Rectal smooth muscle tissue (tissue), 1 donor: ENCODE results near the gene PEAK3.

Source experiments
- H3K27ac ChIP-seq: one replicate; pipeline ENCODE4 v1.7.0; 2013; ENCODE audit warnings: low read depth, low read length, inconsistent platforms
- H3K27me3 ChIP-seq: one replicate; pipeline ENCODE4 v1.7.0; 2013; ENCODE audit warnings: low read length; ENCODE audit not compliant: control insufficient read depth, insufficient read depth
- H3K36me3 ChIP-seq: one replicate; pipeline ENCODE4 v1.7.0; 2013; ENCODE audit warnings: low read length; ENCODE audit not compliant: control insufficient read depth, insufficient read depth
- H3K4me1 ChIP-seq: one replicate; pipeline ENCODE4 v1.7.0; 2013; ENCODE audit warnings: low read length; ENCODE audit not compliant: control insufficient read depth, insufficient read depth
- H3K4me3 ChIP-seq: one replicate; pipeline ENCODE4 v1.7.0; 2013; ENCODE audit warnings: low read length
- H3K9ac ChIP-seq: one replicate; pipeline ENCODE4 v1.7.0; 2013; ENCODE audit warnings: low read length

PEAK3 gene

DNA sequence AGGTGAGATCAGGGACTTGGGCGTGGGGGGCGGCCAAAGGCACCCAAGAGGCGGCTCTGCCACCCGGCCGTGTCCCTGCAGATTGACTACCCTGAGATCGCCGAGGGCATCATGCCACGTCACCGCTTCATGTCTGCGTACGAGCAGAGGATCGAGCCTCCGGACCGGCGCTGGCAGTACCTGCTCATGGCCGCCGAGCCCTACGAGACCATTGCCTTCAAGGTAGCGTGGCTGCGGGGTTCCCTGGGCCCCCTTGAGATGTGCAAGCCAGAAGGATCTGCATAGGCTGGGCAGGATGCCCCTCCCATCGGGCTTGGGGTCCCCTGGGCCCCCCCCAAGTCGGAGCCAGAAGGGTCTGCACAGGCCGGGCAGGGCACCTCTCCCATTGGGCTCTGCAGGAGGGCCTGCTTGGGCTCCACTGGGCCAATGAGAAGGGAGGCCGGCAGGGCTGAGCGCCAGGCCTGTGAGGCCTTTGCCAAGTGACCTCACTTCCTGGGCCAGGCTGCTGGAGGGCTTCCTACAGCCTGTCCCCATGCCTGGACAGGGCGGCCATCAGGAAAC is 35.1 kb downstream of the PEAK3 start:
- no peak overlapping the region for H3K9ac ChIP-seq
- no peaks in the 10 kb centered on the region for H3K4me1 ChIP-seq
- no peak overlapping the region for H3K4me3 ChIP-seq
- H3K36me3 ChIP-seq: peaks cover 44% of the 10 kb centered on the region
- H3K27me3 ChIP-seq: peaks cover 23% of the 10 kb centered on the region
- no peak overlapping the region for H3K27ac ChIP-seq

DNA sequence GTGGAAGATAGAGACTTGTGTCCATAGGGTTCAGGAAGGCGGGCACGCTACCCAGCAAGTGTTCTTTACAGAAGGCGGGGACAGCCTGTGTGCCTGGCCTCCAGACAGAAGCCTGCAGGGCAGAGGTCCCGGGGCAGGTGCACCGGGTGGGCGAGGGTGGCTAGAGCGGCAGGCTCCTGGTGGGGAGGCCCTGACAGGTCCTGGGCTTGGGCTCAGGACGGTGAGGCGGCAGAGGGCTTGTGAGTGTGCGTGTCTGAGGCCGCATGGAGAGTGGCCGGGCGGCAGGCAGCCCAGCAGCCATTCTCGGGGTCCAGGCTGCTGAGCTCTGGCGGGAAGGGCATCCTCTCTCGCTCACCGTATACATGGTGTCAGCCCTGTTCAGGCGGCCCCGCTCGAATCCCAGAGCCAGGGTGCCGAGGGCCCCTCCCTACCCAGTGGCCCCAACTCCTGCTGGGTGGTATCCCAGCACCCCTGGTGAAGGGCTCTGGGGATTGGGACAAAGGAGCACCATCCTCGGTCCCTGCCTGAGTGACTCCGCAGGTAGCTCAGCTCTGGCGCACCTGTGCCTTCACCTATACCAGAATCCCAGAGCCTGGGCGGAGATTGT is 35.9 kb downstream of the PEAK3 start:
- H3K4me1 ChIP-seq: peaks cover 1% of the 10 kb centered on the region
- H3K9ac ChIP-seq: no peak overlapping the region
- no peak overlapping the region for H3K27ac ChIP-seq
- H3K27me3 ChIP-seq: peaks cover 17% of the 10 kb centered on the region
- H3K4me3 ChIP-seq: no peak overlapping the region
- peaks cover 44% of the 10 kb centered on the region for H3K36me3 ChIP-seq

DNA sequence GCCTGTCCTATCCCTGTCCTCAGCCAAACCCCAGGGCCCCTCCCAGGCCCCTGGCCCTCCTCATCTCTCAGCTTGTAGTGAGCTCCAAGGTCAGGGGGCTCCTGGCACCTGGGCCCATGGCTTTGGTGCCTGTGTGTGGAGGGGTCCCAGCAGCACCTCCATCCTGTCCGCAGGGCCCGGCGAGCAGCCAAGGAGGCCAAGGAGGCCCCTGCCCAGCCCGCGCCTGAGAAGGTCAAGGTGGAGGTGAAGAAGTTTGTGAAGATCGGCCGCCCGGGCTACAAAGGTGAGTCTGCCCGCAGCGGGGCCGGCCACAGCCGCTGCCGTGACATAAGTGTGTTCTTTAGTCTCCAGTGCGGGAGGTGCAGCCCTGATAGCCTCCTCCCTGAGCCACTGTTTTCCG is 36.7 kb downstream of the PEAK3 start:
- no peak overlapping the region for H3K4me3 ChIP-seq
- peaks cover 9% of the 10 kb centered on the region for H3K4me1 ChIP-seq
- peaks cover 47% of the 10 kb centered on the region for H3K36me3 ChIP-seq
- no peak overlapping the region for H3K27ac ChIP-seq
- H3K9ac ChIP-seq: no peak overlapping the region
- peaks cover 10% of the 10 kb centered on the region for H3K27me3 ChIP-seq

DNA sequence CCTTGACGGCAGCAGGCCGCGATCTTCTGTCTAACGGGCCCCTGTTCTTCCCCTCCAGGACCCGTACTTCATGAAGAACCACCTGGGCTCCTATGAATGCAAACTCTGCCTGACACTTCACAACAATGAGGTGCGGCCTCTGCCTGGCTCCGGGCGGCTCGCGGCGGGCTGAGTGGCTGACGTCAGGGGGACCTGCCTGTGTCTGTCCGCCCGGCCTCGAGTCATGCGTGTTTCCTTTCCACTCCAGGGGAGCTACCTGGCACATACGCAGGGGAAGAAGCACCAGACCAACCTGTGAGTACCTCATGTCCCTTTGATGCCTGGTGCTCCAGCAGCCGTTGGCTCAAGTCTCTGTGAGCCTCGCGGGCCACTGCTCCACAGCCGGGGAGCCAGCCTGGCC is 37.5 kb downstream of the PEAK3 start:
- Histone ChIP-seq H3K36me3 (peaks cover 47% of the 10 kb centered on the region), H3K4me1 (peaks cover 14% of the 10 kb centered on the region), H3K9ac (no peak overlapping the region), H3K27ac (no peak overlapping the region), H3K4me3 (no peak overlapping the region), H3K27me3 (peaks cover 3% of the 10 kb centered on the region)

DNA sequence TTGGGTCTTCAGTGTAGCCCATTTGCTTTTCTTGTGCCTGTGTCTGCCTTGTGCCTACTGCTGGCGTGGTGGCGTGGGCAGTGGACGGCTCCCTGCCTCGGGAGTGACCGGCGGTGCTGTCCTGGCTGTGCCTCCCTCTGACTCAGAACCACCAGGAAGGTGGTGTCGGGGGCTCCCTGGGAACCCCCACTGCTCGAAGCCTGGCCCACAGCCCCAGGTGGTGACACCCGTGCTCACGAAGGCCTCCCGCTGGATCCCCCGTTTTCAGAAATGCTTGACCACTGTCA is 37.9 kb downstream of the PEAK3 start:
- H3K4me3 ChIP-seq: no peak overlapping the region
- H3K36me3 ChIP-seq: peaks cover 47% of the 10 kb centered on the region
- peaks cover 18% of the 10 kb centered on the region for H3K4me1 ChIP-seq
- H3K27ac ChIP-seq: no peak overlapping the region
- H3K27me3 ChIP-seq: no peaks in the 10 kb centered on the region
- H3K9ac ChIP-seq: no peak overlapping the region

DNA sequence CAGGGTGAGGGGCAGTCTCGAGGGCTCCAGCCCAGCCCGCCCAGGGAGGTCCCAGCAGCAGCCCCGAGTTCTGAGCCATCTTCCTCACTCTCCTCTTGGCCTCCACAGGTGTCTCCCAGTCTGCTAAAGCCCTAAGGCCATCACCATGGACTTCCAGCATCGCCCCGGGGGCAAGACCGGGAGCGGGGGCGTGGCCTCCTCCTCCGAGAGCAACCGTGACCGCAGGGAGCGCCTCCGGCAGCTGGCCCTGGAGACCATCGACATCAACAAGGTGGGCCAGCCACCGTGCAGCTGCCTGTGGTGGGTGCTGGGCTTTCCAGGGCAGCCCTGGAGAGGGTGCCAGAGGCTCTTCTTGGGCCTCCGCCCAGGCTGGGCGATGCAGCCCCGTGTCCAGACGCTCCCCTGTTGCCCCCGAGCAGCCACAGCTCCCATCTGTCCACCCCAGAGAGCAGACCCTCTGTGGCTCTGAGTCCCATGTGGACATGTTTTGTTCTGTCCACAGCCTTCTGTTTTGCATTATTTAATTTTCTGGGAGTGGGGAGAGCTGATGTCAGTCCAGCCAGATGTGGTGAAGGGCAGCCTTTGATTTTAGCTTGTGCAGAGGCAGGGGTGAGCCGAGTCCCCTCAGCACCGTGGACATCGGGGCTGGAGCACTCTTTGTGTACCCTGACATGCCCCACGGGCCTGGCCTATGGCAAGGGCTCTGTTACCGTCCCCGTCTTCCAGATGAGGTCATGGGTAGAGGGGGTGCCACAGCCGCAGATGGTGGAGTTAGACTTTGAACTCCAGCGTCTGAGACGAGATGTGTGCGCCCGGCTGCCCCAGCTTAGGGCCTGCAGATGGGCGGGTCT is 38.5 kb downstream of the PEAK3 start:
- H3K27ac ChIP-seq: no peak overlapping the region
- peaks cover 41% of the 10 kb centered on the region for H3K36me3 ChIP-seq
- no peak overlapping the region for H3K4me3 ChIP-seq
- no peaks in the 10 kb centered on the region for H3K27me3 ChIP-seq
- H3K4me1 ChIP-seq: peaks cover 22% of the 10 kb centered on the region
- no peak overlapping the region for H3K9ac ChIP-seq

DNA sequence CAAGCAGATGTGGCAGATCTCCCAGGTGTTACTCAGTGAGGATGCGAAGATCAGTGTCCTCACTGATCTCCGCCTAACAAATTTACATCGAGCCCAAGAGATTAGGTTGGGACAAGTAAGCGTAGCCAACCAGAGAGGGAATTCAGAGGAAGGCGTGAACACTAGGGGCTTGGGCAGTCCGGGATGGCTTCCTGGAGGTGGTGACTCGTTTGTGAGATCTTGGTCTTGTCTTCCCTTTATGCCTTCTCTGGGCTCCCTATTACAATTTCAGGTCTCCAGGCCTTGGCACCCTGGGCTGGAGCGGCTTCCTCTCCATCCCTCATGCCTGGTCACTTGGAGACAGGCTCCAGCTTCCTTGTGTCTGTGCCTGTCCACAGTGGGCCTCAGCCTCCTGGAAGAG is 39.2 kb downstream of the PEAK3 start:
- H3K9ac ChIP-seq: no peak overlapping the region
- no peak overlapping the region for H3K4me3 ChIP-seq
- H3K27me3 ChIP-seq: no peaks in the 10 kb centered on the region
- H3K27ac ChIP-seq: no peak overlapping the region
- H3K36me3 ChIP-seq: peaks cover 41% of the 10 kb centered on the region
- peaks cover 25% of the 10 kb centered on the region for H3K4me1 ChIP-seq

DNA sequence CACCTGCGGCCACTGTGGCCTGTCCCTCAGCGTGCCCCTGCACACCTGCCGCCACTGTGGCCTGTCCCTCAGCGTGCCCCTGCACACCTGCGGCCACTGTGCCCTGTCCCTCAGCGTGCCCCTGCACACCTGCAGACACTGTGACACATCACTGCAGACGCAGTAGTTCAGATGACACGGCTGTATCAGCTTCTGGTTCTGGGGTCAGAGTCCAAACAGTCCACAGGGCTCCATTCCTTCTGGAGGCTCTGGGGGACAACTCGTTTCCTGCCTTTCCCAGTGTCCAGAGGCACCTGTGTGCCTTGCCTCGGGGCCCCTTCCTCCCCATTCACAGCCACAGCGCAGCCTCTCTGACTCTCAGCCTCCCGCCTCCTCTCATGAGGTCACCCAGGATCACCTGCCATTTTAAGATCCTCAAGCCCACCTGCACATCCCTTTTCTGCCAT is 39.9 kb downstream of the PEAK3 start:
- Histone ChIP-seq H3K4me1 (peaks cover 30% of the 10 kb centered on the region), H3K9ac (no peak overlapping the region), H3K27ac (no peak overlapping the region)

DNA sequence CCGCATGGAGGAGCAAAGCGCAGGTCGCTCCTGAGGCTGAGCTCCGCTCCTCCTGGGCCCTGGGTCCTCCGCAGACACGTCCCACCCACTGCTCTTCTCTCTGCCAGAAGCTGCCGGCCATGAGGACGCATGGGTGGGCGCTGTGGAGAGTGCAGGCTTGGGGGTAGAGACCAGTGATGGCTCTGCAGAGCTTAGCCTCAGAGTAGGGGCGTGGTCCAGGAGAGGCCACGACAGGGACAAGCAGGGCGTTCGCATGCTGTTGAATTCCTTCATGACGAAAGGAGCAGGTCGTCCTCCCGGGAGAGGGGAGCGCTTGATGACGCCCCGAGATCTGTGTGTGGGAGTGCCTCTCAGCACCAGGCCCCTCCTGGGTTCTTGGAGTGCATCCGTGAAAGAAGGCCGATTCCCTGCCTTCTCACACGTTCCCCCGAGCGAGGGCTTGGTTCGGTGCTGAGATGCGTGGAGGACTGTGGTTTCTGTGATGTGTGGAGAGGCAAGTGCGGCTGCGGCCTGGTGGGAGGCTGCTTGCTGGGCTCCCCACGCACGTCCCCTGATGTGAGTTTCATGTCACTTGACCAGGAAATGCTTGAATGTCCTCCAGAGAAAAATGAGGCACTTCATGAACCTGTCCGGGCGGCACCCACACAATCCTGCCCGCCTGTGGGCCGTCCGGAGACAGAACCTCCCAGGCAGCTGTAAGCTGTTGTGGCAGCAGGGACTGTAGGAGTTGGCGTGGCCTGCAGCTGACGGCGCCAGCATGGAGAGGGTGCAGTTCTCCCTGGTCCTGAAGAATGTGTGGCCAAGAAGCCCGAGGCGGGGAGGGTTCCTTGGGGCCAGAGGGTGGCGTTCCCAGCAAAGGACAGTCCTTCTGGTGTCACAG is 40.9 kb downstream of the PEAK3 start:
- H3K36me3 ChIP-seq: peaks cover 28% of the 10 kb centered on the region

More for the DNA sequence above, 39.9 kb downstream of the PEAK3 start:
- Histone ChIP-seq H3K27me3 (no peaks in the 10 kb centered on the region), H3K4me3 (no peak overlapping the region), H3K36me3 (peaks cover 36% of the 10 kb centered on the region)

DNA sequence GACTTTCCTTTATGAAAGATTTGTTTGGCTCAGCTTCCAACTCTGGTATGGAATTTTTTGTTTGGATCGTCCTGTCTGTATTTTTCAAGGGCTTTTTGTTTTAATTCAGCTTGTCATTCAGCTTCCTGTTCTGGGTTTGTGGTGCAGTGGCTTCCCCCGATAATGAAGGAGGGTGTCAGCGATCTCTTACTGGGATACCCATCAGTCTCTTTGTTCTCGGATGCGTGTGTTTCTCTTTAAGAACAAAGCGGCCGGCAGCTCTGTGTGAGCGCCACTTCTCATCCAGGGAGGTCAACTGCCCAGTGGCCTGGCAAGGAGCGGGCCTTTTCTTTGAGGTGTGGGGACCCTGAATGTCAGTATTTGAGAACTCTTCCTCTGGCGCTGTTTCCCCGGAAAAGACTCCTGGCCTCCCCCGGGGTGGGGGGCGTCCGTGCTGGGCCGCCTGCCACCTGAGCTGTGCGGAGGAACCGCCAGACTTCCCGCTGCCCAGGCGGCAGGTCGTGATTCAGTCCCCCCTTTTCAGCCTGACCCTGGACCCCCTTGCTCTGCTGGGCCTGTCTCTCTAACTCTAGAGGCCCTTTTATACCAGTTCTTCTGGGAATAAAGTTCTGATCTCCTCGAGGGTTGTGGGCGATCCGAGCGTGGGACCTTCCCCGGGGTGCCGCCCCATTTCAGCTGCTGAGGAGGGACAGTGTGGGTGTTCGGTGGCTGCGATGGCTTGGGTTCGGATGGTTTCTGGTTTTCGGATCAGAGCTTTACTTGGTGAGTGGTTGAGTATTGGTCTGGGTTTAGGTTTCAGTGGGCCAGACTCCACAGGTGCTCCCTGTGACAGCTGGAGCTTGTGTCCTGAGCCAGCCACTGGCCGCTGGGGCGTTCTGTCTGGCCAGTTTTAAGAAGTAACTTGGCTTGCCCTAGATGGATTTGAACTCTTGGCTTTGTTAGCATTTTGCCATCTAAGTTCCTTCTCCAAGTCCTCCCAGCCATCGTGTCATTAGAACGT is 41.9 kb downstream of the PEAK3 start:
- H3K27me3 ChIP-seq: no peaks in the 10 kb centered on the region
- H3K9ac ChIP-seq: no peak overlapping the region
- H3K4me3 ChIP-seq: peak overlapping the region; percentile 57
- no peak overlapping the region for H3K27ac ChIP-seq
- H3K36me3 ChIP-seq: peaks cover 18% of the 10 kb centered on the region
- peaks cover 33% of the 10 kb centered on the region for H3K4me1 ChIP-seq

More for the DNA sequence above, 40.9 kb downstream of the PEAK3 start:
- H3K27me3 ChIP-seq: no peaks in the 10 kb centered on the region
- no peak overlapping the region for H3K27ac ChIP-seq
- peak overlapping the region; percentile 57 for H3K4me3 ChIP-seq
- H3K4me1 ChIP-seq: peaks cover 30% of the 10 kb centered on the region
- peak overlapping the region; percentile 17 for H3K9ac ChIP-seq

DNA sequence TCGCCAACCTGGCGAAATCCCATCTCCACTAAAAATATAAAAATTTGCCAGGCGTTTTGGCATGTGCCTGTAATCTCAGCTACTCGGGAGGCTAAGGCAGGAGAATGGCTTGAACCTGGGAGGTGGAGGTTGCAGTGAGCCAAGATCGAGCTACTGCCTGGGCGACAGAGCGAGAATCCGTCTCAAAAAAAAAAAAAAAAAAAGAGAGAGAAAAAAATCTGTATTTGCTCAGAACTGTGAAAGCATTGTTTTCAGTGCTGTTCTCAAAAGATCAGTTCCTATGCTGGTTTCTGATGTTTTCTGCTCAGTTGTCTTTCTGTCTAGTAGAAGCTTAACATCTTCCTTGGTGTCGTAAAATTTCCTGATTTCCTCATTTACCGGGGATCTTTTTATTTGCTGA is 42.8 kb downstream of the PEAK3 start:
- H3K4me3 ChIP-seq: peak overlapping the region; percentile 57
- H3K36me3 ChIP-seq: peaks cover 10% of the 10 kb centered on the region
- no peak overlapping the region for H3K27ac ChIP-seq
- H3K9ac ChIP-seq: no peak overlapping the region
- H3K4me1 ChIP-seq: peaks cover 35% of the 10 kb centered on the region
- H3K27me3 ChIP-seq: no peaks in the 10 kb centered on the region
